NCI-H146 treated with DMSO at 0.1 percent for 48 hours (cell line): ENCODE results near the gene PELI2.

Experiments
- DNase-seq: peaks from one replicate; lab custom pipeline; 2025; ENCODE audit not compliant: unreplicated experiment; lab: John Stamatoyannopoulos, UW

PELI2 gene

DNA sequence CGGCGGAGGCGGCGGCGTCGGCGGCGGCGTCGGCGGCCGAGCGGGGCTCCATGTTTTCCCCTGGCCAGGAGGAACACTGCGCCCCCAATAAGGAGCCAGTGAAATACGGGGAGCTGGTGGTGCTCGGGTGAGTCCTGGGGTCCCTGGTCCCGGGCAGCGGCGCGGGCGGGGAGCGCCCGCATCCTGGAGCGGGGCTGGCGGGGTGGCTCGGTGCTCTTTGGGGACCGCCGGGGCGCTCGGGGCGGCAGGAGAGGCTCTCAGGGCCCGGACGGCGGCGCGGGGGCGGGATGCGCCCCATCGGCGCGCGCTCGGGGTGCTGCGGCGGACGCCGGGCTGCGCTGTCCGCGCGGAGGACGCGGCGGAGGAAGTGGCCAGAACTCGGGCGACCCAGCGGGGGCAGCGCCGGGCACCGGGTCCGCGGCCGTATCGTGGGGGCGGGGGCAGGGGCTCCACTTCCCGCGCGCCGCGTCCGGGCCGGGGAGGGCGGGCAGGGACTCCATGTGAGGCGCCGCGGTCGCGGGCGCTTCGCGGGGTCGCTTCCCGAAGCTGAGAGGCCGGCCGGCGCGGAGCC lies 485 bp downstream of the PELI2 start:
- DNase-seq = no peak

DNA sequence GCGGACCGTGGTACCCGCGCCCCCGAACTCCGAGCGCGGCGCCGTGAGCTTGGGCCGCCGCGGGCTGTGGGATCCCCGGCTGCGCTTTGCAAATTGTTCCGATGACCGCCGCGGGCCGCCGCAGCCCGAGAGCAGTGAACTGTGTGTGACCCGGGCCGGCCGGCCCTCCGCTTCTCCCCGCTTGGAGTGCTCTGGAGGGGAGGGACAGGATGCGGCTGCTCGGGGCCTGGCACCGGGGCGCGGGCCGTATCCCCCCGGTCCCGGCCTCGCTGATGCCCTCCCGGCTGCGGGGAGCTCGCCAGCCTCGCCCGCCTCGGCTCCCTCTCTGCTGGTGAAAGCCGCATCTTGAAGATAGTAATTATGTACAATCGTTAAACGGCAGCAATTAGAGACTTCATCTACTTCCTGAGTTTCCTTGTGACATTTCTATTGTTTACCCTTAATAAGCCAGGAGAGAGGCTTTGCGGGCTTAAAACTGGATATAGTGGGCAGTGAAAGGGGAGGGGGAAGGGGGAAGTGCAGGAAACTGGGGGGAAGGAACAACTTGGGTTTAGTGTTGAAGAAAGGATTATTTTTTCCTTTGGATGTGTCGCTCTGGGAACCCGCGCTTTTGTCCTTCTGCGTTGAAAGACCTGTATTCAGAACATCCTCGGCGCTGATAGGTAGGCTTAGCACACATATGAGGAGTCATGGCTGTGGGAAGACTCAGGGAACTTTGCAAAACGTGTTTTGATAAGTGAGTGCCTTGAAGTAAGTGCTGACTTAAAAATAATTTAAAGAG lies 1.2 kb downstream of the PELI2 start:
- DNase-seq = peak; percentile 51

DNA sequence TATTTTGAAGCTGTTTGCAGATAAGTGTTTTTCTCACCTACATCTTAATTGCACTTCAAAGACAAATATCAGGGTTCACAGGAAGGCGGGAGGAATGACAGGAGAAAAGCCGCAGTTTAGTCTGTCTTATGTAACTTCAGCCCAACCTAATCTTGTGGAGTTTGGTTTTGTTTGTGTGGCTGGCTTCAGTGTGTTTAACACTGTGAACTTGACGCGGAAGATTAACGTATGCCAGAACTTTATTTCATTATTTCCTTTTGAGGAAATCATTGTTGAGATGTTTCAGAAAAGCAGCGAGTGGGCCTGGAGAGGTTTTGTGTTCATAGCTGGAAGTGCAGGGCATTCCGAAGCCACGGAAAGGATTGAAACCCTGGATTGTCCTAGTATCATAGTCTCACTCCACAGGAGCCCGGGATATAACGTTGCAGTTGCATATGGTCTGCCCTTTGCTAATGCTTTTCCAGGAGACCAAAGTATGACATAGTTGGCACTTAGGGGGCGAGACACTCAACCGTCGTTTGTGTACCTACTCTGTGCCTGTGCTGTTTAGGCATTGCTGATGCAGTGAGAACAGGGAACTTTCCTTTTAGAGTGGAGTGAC lies 2.0 kb downstream of the PELI2 start:
- DNase-seq = no peak

DNA sequence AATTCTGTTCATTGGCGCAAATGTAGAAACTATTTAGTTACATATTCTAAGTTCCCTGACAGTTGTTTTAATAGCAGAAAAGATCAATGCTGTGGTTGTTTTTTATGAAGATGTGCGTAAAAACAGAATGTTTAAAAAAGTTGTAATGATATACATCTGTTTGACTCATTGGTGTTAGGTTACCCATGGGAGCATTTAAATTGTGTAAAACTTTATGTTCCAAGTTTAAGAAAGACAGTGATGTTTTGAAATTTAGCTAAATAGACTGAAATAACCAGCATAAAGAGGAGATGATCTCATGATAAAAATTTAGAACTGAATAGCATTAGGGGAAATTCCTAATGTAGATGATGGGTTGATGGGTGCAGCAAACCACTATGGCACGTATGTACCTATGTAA lies 3.6 kb downstream of the PELI2 start:
- DNase-seq = no peak

DNA sequence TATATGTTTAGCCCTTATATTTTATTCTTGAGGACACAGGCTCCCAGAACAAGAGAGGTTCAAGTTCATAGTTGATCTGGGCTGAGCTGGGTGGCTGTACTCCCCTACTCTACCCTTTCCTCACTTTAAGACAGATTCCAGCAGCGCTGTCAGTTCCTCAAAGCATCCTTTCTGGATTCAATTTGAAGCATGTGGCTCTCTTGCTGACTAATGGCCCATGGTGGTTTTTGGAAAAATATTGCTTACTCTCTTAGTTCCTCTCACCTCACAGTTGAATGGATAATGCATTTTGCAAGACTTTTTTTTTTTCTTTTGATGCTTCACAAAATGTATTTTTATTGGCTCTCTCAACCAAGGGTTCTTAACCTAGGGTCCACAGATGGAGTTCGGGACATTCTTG lies 4.1 kb downstream of the PELI2 start:
- no peak for DNase-seq

DNA sequence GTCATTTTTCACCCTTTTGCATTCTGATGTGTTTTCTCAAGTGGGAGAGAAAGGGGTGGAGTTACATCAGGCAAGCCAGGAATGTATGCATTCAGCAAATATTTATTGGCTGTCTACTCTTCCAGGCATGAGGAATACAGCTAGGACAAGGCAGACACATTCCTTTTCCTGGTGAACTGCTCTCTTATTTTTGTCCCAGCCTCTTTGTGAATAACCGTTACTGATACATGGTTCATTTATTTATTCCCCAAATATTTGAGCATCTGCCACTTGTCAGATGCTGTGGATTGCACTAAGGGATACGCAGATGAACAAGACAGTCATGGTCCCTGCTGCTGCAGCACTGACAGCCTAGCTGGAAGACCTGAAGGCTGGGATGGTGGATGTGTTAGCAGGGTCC lies 6.1 kb downstream of the PELI2 start:
- no peak for DNase-seq

DNA sequence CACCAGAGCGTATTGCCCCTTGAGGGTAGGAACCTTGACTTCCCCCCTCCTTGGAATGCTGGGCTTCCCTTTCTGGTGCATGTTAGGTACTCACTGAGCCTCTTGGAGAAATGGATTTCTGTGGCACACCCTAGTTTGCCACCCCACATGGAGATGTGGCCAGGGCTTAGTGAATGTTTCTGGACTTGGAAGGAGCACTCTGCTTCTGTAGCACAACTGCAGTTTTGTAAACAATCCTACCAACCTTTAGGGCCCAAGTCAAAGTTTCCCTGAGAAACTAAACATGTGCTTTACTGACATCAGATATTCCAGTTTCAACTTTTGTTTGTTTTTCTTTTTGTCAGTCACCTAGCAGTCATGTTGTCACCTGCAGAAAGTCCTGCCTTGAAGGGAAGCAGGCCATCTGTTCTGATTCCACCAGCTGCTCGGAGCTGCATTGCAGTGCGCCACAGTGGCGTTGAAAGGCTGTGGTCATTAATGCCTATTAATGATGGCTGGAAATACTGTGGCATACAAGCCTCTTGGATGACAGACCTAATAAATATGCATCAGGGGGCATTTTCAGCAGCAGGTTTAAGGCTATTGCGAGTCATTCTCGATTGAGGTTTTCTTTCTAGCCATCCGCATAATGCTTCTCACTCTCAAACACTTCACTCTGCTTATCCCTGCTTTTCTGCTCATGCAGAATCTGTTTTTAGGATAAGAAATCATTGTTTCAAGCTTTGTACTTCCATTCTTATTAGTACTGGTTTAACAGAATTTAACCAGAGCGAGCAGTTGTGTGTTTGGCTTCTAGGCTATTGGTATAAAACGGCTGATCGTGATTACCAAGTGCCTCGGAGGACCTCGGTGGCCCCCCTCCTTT lies 7.8 kb downstream of the PELI2 start:
- DNase-seq = peak; percentile 28

DNA sequence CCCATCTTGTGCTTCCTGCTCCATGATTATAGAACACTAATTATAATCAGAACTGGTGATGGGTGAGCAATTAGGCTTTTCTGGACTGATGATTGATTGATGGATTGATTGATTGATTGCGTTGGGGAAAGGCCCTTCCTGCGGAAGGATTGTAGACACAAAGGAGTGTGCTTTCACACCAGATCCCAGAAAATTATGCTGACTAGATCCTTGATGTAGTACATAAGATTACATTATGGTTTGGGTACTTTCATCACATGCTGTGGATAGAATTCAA lies 8.4 kb downstream of the PELI2 start:
- DNase-seq = no peak

DNA sequence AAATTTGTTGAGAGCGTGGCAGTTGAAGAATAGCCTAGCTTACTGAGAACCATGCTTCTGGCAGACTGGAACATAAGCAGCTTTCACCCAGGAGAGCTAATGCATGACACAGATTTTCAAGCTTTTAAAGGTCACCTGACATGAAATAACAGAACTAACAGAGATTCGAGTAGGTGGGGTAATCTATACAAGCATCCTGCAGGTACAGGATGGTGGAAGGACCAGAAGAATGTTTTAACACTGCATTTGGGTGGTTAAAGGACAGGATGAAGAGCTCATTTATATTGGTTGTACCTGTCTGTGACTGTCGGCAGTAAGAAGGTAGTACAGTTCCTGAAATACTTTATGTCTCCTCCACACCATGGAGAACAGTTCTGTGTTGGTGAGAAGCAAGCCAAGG lies 8.9 kb downstream of the PELI2 start:
- no peak for DNase-seq

DNA sequence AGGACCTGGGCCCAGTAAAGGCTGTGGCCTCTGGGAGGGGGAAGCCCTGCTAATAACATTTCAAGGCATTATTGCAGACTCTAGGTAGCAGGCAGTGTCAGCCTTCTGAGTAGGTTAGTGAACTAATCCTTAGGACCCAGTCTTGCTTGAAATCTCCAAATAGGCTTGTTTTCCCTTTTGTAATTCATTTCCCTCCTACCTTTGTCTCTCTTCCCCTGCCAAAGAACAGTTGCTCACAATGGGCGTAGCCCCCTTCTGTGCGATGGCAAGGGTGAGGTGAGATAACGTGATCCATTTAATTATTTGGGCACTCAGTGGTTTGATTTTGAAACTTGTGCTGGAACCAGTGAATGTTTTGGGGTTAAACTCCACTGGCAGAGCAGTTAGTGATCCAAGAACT lies 10.9 kb downstream of the PELI2 start:
- no peak for DNase-seq

DNA sequence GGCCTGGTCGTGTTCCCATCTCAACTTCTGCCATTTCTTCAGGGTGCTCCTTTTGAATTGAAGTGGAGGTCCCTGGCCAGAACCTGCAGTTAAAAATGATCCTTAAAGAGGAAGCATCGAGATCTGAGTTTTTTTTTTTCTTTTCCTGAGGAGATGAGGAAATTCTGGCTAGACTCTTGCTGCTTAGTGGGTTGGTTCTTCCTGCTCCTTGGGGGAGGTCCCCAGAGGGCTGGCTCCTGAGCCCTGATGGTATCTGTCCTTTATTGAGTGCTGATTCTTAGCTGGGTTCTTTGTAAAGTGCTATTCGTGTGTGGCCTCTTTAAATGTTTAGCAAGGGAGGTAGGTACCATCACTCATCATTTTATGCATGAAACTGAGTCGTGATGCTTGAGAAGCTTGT lies 11.7 kb downstream of the PELI2 start:
- no peak for DNase-seq

DNA sequence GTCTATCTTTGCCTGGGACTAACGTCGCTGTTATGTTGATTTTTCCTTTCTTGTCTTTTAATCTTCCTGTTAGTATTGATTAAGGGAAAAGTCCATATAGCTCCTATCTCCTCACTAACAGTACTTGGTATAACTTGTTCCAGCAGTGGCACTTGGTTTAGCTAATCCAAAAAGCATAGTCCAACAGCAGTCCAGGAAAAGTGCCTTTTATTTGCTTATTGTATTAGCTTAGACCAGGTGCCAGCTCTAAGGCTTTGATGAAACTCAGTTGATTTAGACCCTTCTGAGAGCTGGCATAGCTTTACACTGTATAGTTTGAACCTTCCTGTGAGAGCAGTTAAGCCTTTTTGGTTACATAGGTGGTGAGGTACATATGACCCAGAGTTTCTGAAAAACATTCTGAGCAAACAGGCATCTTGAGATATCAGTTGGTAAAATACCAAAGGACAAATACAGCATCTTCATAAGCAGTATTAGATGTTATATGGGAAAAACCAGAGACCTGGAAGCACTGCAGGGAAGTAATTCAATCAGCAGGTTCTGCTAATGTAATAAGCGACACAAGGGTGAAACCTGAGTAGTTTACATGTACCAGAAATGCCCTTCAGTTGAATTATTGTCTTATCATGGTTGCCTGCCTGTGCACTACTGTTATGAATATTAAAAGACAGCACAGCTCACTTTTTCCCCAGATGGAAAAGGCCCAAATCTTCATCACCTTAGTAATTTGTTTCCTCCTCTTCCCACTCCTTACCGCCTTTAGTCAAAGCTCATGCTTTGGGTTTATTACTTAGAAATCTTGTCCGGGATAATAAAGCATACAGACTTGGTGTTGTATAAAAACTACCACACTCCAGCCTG lies 13.0 kb downstream of the PELI2 start:
- no peak for DNase-seq

DNA sequence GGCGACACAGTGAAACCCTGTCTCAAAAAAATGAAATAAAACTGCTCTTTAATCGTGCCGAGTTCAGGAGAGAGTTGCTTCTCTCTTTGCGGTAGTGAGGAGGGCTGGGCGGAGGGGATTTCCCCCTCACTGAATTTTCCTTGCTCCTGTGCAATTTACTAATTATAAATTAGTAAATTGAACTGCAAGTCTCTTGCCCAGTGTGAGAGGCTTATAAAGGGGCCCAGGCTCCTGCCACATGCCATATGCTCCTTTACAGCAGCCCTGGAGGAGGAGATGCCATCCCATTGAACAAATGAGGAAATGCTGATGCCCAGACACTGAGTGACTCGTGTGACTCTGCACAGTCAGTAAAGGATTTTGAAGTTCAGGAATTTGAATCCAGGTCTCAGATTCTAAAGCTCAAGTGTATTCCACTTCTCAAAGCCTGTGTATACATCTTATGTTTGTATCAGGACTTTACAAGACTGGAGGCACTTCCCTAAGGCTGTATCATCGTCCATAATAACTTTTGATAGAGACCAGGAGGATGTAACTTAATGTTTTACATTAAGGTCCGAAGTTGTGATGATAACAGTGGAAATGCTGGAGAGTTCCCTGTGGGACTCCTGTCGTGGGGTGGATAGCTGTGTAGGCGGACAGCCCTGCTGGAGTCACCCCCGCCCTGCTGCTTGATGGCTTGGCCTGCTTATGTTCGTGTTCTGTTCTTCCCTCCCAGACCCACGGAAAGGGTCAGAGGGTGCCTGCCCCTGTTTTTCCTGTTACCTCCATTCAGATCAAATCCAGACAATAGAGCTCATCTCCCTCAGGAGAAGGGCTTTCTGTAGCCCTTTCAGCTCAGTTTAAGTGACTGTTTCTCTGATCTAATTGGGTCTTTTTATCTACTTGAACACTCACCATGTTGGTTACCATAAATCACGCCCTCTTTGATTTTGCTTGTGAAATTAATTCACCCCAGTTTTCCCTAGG lies 13.9 kb downstream of the PELI2 start:
- DNase-seq = no peak

DNA sequence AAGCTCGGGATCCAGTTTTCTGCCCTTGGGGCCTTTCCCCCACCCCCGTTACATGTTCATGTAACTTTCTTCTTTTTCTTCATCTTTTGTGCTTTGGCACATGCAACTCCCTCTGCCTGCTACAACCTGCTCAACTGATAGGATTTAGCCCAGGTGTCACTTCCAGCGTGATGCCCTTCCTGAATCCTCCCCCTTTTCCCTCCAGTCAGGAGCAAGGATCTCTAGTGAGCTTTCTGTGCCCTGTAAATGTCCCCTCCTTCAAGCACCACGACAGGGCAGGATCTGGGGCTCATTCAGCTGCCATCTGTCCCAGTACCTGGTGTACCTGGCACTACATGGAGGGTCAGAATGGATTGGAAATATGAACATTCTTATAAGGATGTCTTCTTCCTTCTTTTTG lies 15.3 kb downstream of the PELI2 start:
- DNase-seq = no peak

DNA sequence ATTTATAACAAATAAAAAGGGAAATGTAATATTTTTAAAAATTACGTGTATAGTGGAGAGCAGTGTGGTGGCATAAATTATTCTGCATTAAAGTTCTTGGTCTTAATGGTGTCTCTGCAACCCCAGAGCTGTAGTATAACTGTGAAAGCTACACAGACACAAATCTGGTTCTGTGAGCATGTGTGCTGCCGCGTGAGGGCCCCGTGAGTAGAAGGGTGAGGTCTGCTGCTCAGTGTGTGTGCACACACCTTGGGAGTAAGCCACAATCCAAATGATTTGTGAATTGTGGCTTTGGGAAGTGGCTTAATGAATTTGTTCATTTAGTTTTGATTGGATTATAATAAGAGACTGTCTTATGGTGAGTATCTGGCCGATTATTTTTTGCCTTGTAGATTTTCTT lies 16.8 kb downstream of the PELI2 start:
- DNase-seq = no peak

DNA sequence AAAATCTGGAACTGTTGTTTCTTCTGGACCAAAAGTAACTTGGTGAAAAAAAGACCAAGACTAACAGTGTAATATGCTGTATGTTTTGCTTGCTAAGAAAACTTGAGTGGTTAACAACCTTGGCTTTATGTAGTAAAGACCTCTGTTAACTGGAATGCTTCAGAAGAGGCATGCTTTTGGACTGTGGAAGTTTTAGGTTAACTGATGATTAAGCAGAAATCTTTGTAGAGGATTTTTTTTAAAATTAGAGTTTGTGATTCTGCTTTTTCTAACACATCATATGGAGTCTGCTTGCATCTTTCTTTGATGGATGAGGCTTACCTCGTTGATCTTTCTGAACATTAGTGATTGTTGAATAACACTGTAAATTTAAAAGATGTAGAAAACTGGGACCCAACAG lies 17.5 kb downstream of the PELI2 start:
- no peak for DNase-seq

DNA sequence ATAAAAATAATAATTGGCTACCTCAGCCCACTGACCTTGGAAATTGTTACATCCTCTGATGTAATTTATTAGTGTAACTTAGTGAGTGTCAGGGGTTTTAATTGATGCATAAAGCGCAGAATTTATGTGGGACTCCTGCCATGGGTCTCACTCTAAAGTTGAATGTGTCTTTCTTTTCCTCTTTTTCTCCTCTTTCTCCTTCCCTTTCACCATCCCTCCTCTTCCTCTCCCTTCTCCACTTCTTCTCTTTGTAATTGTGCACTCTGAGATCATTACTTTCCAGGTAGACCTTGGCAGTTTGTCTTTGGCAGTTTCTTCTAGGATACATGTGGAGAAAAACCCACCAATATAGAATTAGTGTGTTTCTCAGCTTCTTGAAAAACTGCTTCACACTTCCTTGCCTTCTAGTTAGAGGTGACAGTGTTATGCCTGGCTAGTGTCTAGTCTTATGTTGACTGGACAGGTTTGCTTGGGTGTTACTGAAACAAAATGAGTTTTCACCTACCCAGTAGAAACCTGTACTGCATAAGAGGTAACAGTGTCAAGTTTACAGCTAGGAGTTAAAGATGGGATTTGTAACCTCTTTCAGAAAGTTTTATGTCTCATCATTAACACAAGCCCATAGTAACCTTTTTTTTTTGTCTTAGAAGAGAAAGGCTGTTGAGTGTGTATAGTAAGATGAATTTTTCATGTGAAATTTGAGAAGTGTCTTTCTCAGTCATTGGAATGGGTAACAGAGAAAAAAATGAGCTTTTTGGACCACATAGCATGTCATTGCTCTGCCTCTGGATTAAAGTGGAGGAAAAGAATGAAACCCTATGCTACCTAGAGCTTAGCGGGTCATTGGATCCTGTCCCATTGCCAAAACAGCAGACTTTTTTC lies 18.6 kb downstream of the PELI2 start:
- DNase-seq = no peak

DNA sequence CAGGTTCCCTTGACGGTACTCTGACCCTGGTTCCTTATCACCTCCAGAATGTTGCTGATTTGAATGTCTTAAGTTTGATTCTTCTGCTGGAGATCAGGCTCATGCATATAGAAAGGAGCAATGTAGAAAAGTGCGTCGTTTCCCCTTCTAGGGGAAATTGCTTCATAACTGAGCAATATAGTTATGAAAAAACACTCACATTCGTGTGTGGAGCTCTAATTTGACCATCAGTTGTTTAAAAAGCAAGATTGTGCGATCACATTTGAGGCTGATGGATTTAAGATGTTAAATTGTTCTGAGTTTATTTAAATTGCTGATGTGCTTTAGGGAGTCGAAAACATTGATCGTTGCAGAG lies 19.2 kb downstream of the PELI2 start:
- no peak for DNase-seq

DNA sequence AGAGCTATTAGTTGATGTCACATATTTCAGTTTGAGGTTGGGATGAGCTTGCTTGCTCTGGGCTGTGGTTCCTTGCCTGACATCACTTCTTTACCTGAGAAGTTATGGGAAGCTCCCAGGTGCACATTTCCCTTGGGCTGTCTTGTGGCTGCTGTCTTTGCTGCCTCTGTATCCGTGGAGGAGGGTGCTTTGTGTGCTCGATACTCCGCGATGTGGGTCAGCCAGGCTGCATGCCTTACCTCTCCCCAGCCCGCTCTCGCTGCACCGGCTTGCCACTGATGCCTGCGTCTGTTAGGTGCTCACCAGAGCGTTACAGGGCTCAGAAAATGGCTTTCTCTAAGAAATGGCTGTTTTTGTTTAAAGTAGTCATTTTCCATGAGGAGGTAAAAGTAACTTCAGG lies 19.6 kb downstream of the PELI2 start:
- no peak for DNase-seq
